GM23338 (cell line): ENCODE results near the gene TARS1.

Source experiments
- CREB1 ChIP-seq: fragments of 250-450 bp; sonication (Bioruptor Pico); IDR thresholded peaks from 2 replicates; pipeline ENCODE4 v1.5.0; 2020; ENCODE audit warnings: low read depth, mild to moderate bottlenecking, moderate library complexity
- EZH2 ChIP-seq: fragments of 200-600 bp; sonication (generic); IDR thresholded peaks from one replicate; pipeline ENCODE4 v1.8.0; 2017; ENCODE audit warnings: antibody characterized with exemption, mild to moderate bottlenecking, low read depth; ENCODE audit not compliant: unreplicated experiment
- NANOG ChIP-seq: IDR thresholded peaks from 2 replicates; pipeline ENCODE4 v1.6.1; 2016; ENCODE audit warnings: antibody characterized with exemption, borderline replicate concordance
- POLR2AphosphoS5 ChIP-seq: IDR thresholded peaks from 2 replicates; pipeline ENCODE4 v1.6.1; 2016; ENCODE audit warnings: antibody characterized with exemption, low read depth
- TF ChIP-seq, protein P1 (sequence below), 2 experiments: fragments of 200-600 bp in 1 of 2; sonication (generic) in 1 of 2; conservative IDR thresholded peaks; 2 replicates each; pipeline versions ENCODE4 v1.5.1 to v1.6.1; 2016 to 2017; ENCODE audit warnings: antibody characterized with exemption in 2 of 2, low read depth in 2 of 2, mild to moderate bottlenecking in 2 of 2, moderate library complexity in 1 of 2
- TF ChIP-seq, protein P2 (sequence below): IDR thresholded peaks from one replicate; pipeline ENCODE4 v1.6.1; 2018; ENCODE audit warnings: antibody characterized with exemption; ENCODE audit not compliant: unreplicated experiment

DNA sequence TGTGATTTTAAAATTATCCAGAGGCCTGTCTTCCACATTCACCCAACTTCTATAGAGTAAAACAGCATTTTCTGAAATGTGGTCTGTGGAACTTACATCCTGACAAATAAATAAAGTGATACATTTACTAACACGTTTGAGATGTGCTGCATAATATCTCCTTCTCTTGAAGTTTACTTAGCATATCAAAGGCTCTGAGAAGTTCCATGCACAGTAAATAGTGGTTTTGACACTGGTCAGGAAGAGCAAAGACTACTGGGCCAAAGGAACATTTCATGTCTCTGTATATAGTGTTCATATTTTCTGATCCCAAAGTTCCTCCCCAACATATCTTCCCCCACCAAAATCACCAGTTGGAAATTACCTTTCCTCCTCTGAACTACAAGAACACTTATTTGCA, 30.5 kb upstream of the TARS1 start:
- TF ChIP-seq, protein P1, sequence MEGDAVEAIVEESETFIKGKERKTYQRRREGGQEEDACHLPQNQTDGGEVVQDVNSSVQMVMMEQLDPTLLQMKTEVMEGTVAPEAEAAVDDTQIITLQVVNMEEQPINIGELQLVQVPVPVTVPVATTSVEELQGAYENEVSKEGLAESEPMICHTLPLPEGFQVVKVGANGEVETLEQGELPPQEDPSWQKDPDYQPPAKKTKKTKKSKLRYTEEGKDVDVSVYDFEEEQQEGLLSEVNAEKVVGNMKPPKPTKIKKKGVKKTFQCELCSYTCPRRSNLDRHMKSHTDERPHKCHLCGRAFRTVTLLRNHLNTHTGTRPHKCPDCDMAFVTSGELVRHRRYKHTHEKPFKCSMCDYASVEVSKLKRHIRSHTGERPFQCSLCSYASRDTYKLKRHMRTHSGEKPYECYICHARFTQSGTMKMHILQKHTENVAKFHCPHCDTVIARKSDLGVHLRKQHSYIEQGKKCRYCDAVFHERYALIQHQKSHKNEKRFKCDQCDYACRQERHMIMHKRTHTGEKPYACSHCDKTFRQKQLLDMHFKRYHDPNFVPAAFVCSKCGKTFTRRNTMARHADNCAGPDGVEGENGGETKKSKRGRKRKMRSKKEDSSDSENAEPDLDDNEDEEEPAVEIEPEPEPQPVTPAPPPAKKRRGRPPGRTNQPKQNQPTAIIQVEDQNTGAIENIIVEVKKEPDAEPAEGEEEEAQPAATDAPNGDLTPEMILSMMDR (conservative IDR thresholded peaks at IDR 0.05; ENCODE audit: low read depth in 2 of 2): no peak
- TF ChIP-seq EZH2: no peak
- TF ChIP-seq NANOG: no peak
- TF ChIP-seq, protein P2, sequence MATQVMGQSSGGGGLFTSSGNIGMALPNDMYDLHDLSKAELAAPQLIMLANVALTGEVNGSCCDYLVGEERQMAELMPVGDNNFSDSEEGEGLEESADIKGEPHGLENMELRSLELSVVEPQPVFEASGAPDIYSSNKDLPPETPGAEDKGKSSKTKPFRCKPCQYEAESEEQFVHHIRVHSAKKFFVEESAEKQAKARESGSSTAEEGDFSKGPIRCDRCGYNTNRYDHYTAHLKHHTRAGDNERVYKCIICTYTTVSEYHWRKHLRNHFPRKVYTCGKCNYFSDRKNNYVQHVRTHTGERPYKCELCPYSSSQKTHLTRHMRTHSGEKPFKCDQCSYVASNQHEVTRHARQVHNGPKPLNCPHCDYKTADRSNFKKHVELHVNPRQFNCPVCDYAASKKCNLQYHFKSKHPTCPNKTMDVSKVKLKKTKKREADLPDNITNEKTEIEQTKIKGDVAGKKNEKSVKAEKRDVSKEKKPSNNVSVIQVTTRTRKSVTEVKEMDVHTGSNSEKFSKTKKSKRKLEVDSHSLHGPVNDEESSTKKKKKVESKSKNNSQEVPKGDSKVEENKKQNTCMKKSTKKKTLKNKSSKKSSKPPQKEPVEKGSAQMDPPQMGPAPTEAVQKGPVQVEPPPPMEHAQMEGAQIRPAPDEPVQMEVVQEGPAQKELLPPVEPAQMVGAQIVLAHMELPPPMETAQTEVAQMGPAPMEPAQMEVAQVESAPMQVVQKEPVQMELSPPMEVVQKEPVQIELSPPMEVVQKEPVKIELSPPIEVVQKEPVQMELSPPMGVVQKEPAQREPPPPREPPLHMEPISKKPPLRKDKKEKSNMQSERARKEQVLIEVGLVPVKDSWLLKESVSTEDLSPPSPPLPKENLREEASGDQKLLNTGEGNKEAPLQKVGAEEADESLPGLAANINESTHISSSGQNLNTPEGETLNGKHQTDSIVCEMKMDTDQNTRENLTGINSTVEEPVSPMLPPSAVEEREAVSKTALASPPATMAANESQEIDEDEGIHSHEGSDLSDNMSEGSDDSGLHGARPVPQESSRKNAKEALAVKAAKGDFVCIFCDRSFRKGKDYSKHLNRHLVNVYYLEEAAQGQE: no peak
- TF ChIP-seq POLR2AphosphoS5: no peak
- no peak for TF ChIP-seq CREB1
